HL-60 (cell line): ENCODE measurements around the gene SMARCAL1.

Experiments used
- CTCF ChIP-seq: IDR thresholded peaks from one replicate; pipeline ENCODE4 v1.5.1; 2011; ENCODE audit warnings: low read length, control low read depth, inconsistent platforms; ENCODE audit not compliant: insufficient read depth
- GABPA ChIP-seq: IDR thresholded peaks from 2 replicates; pipeline ENCODE4 v1.6.1; 2012; ENCODE audit warnings: low read depth
- POLR2AphosphoS5 ChIP-seq: IDR thresholded peaks from 2 replicates; pipeline ENCODE4 v1.6.1; 2012; ENCODE audit warnings: low read depth
- REST ChIP-seq: IDR thresholded peaks from 2 replicates; pipeline ENCODE4 v1.6.1; 2012; ENCODE audit warnings: low read depth; ENCODE audit not compliant: insufficient replicate concordance
- SPI1 ChIP-seq: IDR thresholded peaks from 2 replicates; pipeline ENCODE4 v1.6.1; 2012; ENCODE audit warnings: low read depth, mild to moderate bottlenecking, borderline replicate concordance

GRCh38 chr2:216480221-216480620 is 67.9 kb downstream of the SMARCAL1 start:
- TF ChIP-seq CTCF (no peak), POLR2AphosphoS5 (no peak), REST (no peak), SPI1 (no peak), GABPA (no peak)
